GM10248 (cell line): ENCODE results near the gene THTPA.

Experiments used
- CTCF ChIA-PET: fragments of 300-600 bp; sonication (Branson Sonifier 250); formaldehyde crosslinking; extraction: SDS; loops from one replicate; lab custom pipeline; 2021; ENCODE audit warnings: antibody characterized with exemption; lab: Yijun Ruan, JAX
- POLR2A ChIA-PET: fragments of 350-650 bp; sonication (Branson Sonifier 250); formaldehyde crosslinking; extraction: SDS; loops from one replicate; lab custom pipeline; 2020; ENCODE audit warnings: antibody characterized with exemption; lab: Yijun Ruan, JAX
- DNase-seq: peaks from one replicate; pipeline ENCODE4 v3.0.0; 2012; ENCODE audit errors: extremely low spot score
- CTCF ChIP-seq: IDR thresholded peaks from 2 replicates; pipeline ENCODE4 v1.5.1; 2012; ENCODE audit warnings: mild to moderate bottlenecking, low read depth; ENCODE audit errors: extremely low read depth, missing control alignments, control extremely low read depth

Gene THTPA

GRCh38 chr14:23548351-23549318, 7.4 kb upstream of the THTPA start:
- DNase-seq = no peak
- ChIA-PET CTCF (interaction anchor here (1.1 to 6.0 kb wide), 8 partner anchors 9 to 560 kb away, joined by 3 to 71 read pairs (median 4); no protein-coding TSS in a partner anchor), POLR2A (no interaction called here)
- no peak for TF ChIP-seq CTCF

- DNase-seq = no peak
- TF ChIP-seq CTCF = no peak
- POLR2A ChIA-PET = no interaction called here
- CTCF ChIA-PET = interaction anchor here (1.1 to 6.0 kb wide), 7 partner anchors 9 to 559 kb away, joined by 3 to 71 read pairs (median 4); no protein-coding TSS in a partner anchor
Observed at GRCh38 chr14:23550131-23550811, 5.8 kb upstream of the THTPA start.

- TF ChIP-seq CTCF = no peak
- POLR2A ChIA-PET = no interaction called here
- CTCF ChIA-PET = interaction anchor here (1.1 to 5.8 kb wide), 2 partner anchors 9 to 11 kb away, joined by 4 to 28 read pairs; no protein-coding TSS in a partner anchor
- DNase-seq = no peak
Observed at GRCh38 chr14:23550812-23551265, 5.2 kb upstream of the THTPA start.

- ChIA-PET CTCF (interaction anchor here (1.1 to 5.8 kb wide), 4 partner anchors 8 to 73 kb away, joined by 4 to 28 read pairs (median 6); no protein-coding TSS in a partner anchor), POLR2A (interaction anchor here (0.7 kb wide), 2 partner anchors 314 to 666 kb away, joined by 3 to 6 read pairs; partner anchors contain the start of gene RNF212B)
- TF ChIP-seq CTCF = no peak
- peak; percentile 87 for DNase-seq
Observed at GRCh38 chr14:23551266-23552028, 4.6 kb upstream of the THTPA start, which contains the start of gene ZFHX2. Gene ZFHX2, minus strand, starts transcription at chr14:23551765. Its CDS starts 16,440 bp downstream, at chr14:23535325.

GRCh38 chr14:23555533-23555881, 564 bp upstream of the THTPA start:
- no peak for TF ChIP-seq CTCF
- ChIA-PET POLR2A (no interaction called here), CTCF (interaction anchor here (1.0 to 15.7 kb wide), 3 partner anchors 13 to 75 kb away, joined by 4 to 497 read pairs (median 11); no protein-coding TSS in a partner anchor)
- no peak for DNase-seq
